Measurements from ENCODE around the gene CLECL1. TPM values are rescaled to one million over a fixed set of nuclear protein-coding genes. Genes with fewer than 3 reads are reported as not detected.

Gene CLECL1
- total RNA-seq, 1 donor from 2014 or later: not detected

DNA sequence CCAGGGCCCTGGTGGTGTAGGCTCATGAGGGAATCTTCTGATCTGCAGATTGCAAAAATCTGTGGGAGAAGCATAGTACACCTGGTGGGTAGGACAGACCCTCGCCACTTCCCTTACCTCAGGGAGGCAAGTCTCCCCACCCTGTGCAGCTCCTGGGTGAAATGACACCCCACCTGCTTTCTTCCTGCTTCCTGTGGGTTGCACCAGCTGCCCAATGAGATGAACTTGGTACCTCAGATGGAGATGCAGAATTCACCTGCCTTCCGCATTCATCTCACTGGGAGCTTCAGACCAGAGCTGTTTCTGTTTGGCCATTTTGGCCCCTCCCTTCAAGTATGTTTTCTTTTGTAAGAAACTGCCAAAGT is 58.7 kb downstream of the CLECL1 start:
- no peak for FAIRE-seq
- no peaks in the 10 kb centered on the region for H3K9me3 Mint-ChIP-seq (ENCODE audit: unreplicated experiment)
- peaks cover 13% of the 10 kb centered on the region for H3K4me1 Mint-ChIP-seq (ENCODE audit: low read depth, unreplicated experiment)
- DNase-seq (ENCODE audit: low read depth): no peak
- H4K20me1 ChIP-seq (ENCODE audit: insufficient read depth, low read length): no peaks in the 10 kb centered on the region
- H3K27me3 ChIP-seq (ENCODE audit: insufficient read depth, low read length): no peaks in the 10 kb centered on the region
- H3K9me3 ChIP-seq (ENCODE audit: insufficient read depth, low read depth, low read length): no peaks in the 10 kb centered on the region
- H2AFZ ChIP-seq (ENCODE audit: low read depth, low read length): no peak overlapping the region
- no peaks in the 10 kb centered on the region for H3K27me3 Mint-ChIP-seq (ENCODE audit: low read depth, unreplicated experiment)
- no peak overlapping the region for H3K4me3 ChIP-seq (ENCODE audit: insufficient read depth, low read depth, low read length)
- no peak overlapping the region for H3K9ac ChIP-seq (ENCODE audit: low read length)
- H3K4me3 Mint-ChIP-seq (ENCODE audit: unreplicated experiment): no peak overlapping the region
- H3K4me2 ChIP-seq (ENCODE audit: low read length): peak overlapping the region; percentile 65
- H3K79me2 ChIP-seq (ENCODE audit: insufficient read depth, low read length): no peaks in the 10 kb centered on the region
- no peak for TF ChIP-seq EZH2 (IDR thresholded peaks at IDR 0.05; ENCODE audit: insufficient read depth, low read length)
- TF ChIP-seq, protein P1, sequence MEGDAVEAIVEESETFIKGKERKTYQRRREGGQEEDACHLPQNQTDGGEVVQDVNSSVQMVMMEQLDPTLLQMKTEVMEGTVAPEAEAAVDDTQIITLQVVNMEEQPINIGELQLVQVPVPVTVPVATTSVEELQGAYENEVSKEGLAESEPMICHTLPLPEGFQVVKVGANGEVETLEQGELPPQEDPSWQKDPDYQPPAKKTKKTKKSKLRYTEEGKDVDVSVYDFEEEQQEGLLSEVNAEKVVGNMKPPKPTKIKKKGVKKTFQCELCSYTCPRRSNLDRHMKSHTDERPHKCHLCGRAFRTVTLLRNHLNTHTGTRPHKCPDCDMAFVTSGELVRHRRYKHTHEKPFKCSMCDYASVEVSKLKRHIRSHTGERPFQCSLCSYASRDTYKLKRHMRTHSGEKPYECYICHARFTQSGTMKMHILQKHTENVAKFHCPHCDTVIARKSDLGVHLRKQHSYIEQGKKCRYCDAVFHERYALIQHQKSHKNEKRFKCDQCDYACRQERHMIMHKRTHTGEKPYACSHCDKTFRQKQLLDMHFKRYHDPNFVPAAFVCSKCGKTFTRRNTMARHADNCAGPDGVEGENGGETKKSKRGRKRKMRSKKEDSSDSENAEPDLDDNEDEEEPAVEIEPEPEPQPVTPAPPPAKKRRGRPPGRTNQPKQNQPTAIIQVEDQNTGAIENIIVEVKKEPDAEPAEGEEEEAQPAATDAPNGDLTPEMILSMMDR (IDR thresholded peaks at IDR 0.05; ENCODE audit: insufficient read depth, low read depth, low read length): no peak
- H3K36me3 Mint-ChIP-seq (ENCODE audit: low read depth, unreplicated experiment): peaks cover 4% of the 10 kb centered on the region
- H3K27ac Mint-ChIP-seq (ENCODE audit: unreplicated experiment): no peak overlapping the region
- H3K27ac ChIP-seq (ENCODE audit: low read depth, low read length): no peak overlapping the region
- H3K36me3 ChIP-seq (ENCODE audit: insufficient read depth, low read length): no peaks in the 10 kb centered on the region
- peaks cover 14% of the 10 kb centered on the region for H3K4me1 ChIP-seq (ENCODE audit: insufficient read depth, low read length)

DNA sequence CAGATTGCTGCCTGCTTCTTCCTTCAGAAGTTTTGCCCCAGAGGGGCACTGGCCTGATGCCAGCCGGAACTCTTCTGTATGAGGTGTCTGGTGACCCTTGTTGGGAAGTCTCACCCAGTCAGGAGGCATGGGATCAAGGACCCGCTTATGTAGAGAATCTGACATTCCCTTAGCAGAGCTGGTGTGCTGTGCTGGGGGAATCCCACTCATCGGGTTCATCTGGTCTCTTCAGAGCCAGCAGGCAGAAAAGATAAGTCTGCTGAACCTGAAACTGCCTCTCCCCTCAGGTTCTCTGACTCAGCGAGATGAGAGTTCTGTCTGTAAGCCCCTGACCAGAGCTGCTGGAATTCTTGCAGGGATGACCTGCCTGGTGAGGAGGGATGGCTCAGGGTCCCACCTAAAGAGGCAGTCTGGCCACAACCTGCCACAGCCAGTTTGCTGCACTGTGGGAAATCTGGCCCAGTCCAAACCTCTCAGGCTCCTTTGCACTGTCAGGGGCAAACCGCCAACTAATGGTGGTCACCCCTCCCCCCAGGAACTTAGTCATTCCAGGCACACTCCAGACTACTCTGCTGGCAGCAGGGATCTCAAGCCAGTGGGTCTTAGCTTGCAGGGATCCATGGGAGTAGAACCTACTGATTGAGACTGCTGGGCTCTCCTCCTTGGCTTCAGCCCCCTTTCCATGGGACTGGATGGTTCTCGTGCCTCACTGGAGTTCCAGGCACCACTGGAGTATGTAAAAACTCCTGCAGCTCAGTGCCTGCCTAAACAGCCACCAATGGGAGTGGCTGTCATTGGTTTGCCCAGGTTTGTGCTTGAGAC is 59.3 kb downstream of the CLECL1 start:
- Mint-ChIP-seq H3K27ac (ENCODE audit: unreplicated experiment) (peak overlapping the region; percentile 43), H3K36me3 (ENCODE audit: low read depth, unreplicated experiment) (peaks cover 4% of the 10 kb centered on the region), H3K9me3 (ENCODE audit: unreplicated experiment) (no peaks in the 10 kb centered on the region), H3K27me3 (ENCODE audit: low read depth, unreplicated experiment) (no peaks in the 10 kb centered on the region), H3K4me3 (ENCODE audit: unreplicated experiment) (no peak overlapping the region), H3K4me1 (ENCODE audit: low read depth, unreplicated experiment) (peaks cover 14% of the 10 kb centered on the region)
- Histone ChIP-seq H3K27ac (ENCODE audit: low read depth, low read length) (peak overlapping the region; percentile 38), H3K27me3 (ENCODE audit: insufficient read depth, low read length) (no peaks in the 10 kb centered on the region), H3K79me2 (ENCODE audit: insufficient read depth, low read length) (no peaks in the 10 kb centered on the region), H4K20me1 (ENCODE audit: insufficient read depth, low read length) (no peaks in the 10 kb centered on the region), H3K9ac (ENCODE audit: low read length) (peak overlapping the region; percentile 48), H3K4me1 (ENCODE audit: insufficient read depth, low read length) (peaks cover 14% of the 10 kb centered on the region), H3K4me2 (ENCODE audit: low read length) (peak overlapping the region; percentile 65), H3K9me3 (ENCODE audit: insufficient read depth, low read depth, low read length) (no peaks in the 10 kb centered on the region), H2AFZ (ENCODE audit: low read depth, low read length) (peak overlapping the region; percentile 51), H3K36me3 (ENCODE audit: insufficient read depth, low read length) (no peaks in the 10 kb centered on the region), H3K4me3 (ENCODE audit: insufficient read depth, low read depth, low read length) (no peak overlapping the region)
- DNase-seq (ENCODE audit: low read depth): peak; percentile 92
- FAIRE-seq: peak; percentile 96
- TF ChIP-seq, protein P1 (IDR thresholded peaks at IDR 0.05; ENCODE audit: insufficient read depth, low read depth, low read length): no peak
- no peak for TF ChIP-seq EZH2 (IDR thresholded peaks at IDR 0.05; ENCODE audit: insufficient read depth, low read length)

Other genes with a start within 250 kb of the CLECL1 start
- gene KLRB1, start 125.2 kb downstream of the CLECL1 start, total RNA-seq: not detected in 2 replicates
- 3.2 and 4.7 TPM in 2 replicates for gene CLEC2D, start 63.4 kb downstream of the CLECL1 start, total RNA-seq
- 0.18 TPM in 1 of 2 replicates, not detected in the other for gene CD69, start 27.8 kb upstream of the CLECL1 start, total RNA-seq
- gene KLRF1, start 94.4 kb upstream of the CLECL1 start, total RNA-seq: not detected in 2 replicates
- gene CLEC2B, start 136.3 kb upstream of the CLECL1 start, total RNA-seq: not detected in 2 replicates
- gene KLRF2, start 148.4 kb upstream of the CLECL1 start, total RNA-seq: not detected in 2 replicates
- gene CLEC2A, start 199.3 kb upstream of the CLECL1 start, total RNA-seq: 0.84 and 2.0 TPM in 2 replicates
- not detected in 2 replicates for gene CLEC12A, start 238.3 kb upstream of the CLECL1 start, total RNA-seq

Data from astrocyte (in vitro differentiated cells and primary cell).